NCI-H524 treated with DMSO at 0.1 percent for 48 hours (cell line): ENCODE results near the gene RIOK1.
"Not testable (repeated sequence)": the region's sequence is repeated elsewhere in the genome, so short reads cannot be mapped to it uniquely, and the experiment has no call there.

Experiments used
- DNase-seq: peaks from one replicate; lab custom pipeline; 2025; lab: John Stamatoyannopoulos, UW

RIOK1 gene

DNA sequence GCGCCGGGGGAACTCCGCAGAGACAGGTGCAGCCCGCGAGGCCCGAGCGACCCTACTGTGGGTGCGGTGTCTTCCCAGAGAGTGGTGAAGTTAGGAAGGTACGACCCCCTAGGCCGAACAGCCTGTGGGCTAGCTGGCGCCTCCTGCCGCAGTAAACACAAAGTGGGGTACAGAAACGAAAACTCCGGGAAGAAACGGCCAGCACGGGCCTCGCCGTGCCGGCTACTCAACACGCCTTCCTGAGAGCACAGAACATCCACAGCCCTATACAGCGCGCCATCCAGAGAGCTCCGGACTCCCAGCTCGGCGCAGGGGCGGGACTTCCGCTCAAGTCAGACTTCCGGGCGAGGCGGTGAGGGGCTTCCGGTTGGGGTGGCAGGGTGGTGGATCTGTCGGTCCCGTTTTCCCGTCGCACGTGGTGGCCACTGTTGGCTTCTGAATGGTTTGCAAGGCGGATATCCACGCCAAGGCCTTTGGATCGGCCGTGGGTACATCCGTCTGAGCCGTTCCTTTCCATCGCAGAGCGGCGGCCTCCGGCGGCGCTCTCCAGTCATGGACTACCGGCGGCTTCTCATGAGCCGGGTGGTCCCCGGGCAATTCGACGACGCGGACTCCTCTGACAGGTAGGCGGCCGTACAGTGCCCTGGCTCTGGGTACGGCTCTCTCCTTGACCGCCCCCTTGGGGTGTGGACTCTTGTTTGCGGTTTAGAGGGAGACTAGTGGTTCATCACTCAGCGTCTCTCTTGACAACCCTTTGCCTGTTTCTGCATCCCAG lies at the start of gene RIOK1, which contains the start of gene CAGE1:
Gene RIOK1, plus strand, starts transcription at position 358 of the 775 bp plus-strand sequence. Its CDS starts 195 bp downstream, at position 553.
Gene CAGE1, minus strand, starts transcription at position 292 of the 775 bp plus-strand sequence. CDS start 2,569 bp downstream, outside the sequence.
- peak; percentile 61 for DNase-seq

DNA sequence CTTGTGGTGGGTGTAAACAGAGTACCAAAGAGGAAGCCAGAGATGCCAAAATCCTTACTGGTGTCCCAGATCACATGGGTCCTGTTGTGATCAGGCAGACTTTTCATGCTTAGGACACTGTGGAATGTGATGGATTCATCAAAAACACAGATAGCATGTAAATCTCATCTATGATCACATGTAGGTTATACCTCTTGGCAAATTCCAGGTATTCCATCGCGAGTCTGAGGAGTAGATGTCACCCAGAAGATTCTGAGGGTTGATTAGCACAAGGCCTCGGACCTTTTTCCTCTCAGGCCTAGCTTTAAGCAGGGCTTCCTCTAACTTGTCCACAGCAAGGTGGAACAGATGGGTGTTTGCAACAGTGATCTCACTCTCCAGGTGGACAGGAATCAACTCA lies 48.3 kb upstream of the RIOK1 start:
- DNase-seq = no peak

DNA sequence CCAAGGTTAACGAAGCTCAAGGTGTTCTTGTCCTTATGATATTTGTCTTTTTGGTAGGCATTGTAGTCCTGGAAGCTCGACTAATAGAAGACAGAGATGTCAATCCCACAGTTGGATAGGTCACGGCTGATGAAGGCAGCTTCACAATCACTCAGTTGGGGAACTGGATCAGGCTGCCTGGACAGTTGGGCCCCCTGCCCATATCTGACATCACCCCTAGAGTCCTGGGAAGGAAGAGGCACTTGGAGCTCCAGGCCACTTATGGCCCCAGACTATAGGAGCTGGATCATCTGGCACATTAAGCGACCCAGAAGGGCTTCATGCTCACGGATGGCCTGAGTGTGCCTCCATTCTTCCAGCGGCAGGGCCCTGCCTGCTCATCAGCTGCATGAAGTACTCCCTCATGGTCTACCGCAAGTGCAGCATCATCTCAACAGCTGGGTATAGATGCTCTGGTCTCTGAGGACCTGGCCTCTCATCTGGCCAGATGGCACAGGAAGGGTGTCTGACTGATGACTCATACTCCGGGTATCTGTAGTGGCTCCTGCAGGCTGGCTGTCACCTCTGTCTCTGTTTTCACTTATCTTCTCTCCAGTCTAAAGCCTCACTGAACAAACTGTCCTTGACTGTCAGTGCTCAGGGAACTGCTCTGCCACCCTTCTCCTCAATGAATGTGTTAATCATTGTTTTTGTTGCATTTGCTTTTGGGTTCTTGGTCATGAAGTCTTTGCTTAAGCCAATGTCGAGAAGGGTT lies 47.4 kb upstream of the RIOK1 start:
- DNase-seq = peak; percentile 61

DNA sequence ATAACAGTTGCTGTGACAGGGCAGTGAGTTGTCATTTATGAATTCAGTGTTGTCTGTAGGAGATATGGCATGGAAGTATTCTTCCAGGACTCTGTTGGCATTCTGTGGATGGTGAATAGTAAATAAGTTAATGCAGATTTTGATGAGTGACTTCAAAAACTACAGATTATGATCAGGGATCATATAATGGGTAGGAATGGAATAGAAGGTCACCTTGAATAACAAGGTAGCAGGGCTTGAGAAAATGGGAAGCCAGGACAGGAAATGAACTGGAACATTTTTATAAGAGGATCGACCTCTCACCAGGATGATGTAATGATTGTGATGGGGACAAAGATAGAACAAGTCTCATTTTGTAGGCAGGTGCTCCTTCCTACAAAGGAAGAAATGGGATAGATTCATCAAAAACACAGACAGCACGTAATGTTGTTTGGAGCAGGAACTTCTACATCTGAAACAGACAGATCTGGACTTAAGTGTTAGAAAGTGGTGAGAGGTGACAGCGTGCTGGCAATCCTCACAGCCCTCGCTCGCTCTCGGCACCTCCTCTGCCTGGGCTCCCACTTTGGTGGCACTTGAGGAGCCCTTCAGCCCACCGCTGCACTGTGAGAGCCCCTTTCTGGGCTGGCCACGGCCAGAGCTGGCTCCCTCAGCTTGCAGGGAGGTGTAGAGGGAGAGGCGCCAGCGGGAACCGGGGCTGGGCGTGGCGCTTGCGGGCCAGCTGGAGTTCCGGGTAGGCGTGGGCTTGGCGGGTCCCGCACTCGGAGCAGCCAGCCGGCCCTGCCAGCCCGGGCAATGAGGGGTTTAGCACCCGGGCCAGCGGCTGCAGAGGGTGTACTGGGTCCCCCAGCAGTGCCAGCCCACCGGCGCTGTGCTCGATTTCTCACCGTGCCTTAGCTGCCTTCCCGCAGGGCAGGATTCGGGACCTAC lies 45.8 kb upstream of the RIOK1 start:
- DNase-seq = no peak

DNA sequence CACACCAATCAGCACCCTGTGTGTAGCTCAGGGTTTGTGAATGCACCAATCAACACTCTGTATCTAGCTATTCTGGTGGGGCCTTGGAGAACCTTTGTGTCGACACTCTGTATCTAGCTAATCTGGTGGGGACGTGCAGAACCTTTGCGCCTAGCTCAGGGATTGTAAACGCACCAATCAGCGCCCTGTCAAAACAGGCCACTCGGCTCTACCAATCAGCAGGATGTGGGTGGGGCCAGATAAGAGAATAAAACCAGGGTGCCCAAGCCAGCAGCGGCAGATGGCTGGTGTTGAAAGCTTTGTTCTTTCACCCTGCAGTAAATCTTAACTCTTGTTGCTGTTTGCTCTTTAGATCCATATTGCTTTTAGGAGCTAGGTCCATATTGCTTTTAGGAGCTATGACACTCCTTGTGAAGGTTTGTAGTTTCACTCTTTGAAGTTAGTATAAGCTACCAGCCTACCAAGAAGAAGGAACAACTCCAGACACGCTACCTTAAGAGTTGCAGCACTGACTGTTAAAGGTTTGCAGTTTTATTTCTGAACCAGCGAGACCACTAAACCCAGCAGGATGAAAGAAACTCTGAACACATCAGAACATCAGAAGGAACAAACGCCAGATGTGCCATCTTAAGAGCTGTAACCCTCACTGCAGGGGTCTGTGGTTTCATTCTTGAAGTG lies 44.7 kb upstream of the RIOK1 start:
- not testable (repeated sequence) for DNase-seq

DNA sequence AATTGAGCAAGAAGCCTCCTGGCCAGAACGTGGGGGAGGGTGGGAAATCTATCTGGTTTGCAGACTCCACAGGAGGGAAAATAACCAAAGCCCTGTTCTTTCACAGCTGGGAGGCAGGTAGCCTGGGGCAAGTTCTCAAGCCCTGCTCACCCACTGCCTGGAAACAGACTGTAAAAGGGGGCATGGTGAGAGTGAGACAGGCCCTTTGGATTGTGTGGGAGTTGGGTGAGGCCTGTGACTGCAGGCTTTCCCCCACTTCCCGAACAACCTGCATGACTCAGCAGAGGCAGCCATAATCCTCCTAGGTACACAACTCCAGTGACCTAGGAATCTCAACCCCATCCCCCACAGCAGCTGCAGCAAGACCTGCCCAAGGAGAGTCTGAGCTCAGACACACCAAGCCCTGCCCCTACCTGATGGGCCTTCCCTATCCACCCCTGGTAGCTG lies 42.0 kb upstream of the RIOK1 start:
- not testable (repeated sequence) for DNase-seq

DNA sequence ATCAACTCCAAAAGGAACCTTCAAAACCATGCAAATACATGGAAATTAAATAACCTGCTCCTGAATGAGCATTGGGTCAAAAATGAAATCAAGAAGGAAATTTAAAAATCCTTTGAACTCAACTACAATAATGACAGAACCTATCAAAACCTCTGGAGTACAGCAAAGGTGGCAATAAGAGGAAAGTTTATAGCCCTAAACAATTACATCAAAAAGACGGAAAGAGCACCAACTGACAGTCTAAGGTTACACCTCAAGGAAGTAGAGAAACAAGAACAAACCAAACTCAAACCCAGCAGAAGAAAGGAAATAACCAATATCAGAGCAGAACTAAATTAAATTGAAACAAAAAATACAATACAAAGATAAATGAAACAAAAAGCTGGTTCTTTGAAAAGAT lies 39.0 kb upstream of the RIOK1 start:
- not testable (repeated sequence) for DNase-seq

DNA sequence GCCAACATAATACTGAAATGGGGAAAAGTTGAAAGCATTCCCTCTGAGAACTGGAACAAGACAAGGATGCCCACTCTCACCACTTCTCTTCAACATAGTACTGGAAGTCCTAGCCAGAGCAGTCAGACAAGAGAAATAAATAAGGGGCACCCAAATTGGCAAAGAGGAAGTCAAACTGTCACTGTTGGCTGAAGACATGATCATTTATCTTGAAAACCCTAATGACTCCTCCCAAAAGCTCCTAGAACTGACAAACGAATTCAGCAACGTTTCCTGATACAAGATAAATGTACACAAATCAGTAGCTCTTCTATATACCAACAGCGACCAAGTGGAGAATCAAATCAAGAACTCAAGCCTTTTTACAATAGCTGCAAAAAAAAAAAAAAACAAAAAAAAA lies 37.7 kb upstream of the RIOK1 start:
- DNase-seq = not testable (repeated sequence)

DNA sequence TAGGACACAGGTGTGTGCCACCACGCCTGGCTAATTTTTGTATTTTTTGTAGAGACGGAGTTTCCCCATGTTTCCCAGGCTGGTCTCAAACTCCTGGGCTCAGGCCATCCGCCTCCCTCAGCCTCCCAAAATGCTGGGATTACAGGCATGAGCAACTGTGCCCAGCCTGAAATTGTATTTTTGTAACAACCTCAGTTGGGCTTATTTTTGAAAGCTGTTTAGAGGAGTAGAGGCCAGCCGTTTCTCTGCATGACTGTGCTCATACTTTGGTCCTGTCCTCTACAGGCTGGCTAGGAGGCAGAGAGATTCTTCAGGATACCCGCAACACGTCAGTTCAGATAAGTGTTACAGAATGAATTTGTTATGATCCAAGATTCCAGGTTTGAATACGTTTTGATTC lies 22.2 kb upstream of the RIOK1 start:
- DNase-seq = no peak

DNA sequence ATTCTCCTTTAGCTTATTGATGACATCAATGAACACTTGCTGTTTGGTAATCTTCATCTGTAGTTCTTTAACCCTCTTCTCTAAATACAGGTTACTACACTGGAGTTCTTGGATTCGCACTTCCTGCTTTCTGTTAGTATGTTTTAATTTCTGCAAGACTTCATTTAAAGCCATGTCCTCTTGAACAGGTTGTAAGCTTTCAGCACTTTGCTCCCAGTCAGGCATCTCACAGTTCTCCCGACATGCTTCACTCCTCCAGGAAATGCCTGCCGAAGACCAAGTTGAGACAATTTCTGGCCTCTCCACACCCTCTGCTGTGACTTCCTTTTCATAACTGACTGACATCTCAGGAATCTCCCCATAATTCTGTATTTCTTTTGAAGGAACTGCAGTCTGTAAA lies 15.9 kb upstream of the RIOK1 start:
- no peak for DNase-seq

DNA sequence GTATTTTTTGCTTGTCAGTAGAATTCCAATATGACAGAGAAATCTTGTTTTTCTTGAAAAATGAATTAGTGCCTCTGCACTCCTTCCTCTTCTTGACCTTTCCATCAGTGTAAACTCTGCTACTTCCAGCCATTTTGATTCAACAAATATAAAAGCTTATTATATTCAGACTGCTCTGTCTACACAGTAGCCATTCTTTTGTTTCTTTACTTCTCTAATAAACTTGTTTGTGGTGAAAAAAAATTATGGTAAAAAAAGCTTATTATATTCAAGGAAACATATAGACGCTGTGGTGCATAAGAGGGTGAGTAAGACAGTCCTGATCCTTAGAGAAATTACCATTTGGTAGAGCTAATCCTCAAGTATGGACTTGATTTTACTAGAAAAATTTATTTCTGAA lies 11.6 kb upstream of the RIOK1 start:
- no peak for DNase-seq

DNA sequence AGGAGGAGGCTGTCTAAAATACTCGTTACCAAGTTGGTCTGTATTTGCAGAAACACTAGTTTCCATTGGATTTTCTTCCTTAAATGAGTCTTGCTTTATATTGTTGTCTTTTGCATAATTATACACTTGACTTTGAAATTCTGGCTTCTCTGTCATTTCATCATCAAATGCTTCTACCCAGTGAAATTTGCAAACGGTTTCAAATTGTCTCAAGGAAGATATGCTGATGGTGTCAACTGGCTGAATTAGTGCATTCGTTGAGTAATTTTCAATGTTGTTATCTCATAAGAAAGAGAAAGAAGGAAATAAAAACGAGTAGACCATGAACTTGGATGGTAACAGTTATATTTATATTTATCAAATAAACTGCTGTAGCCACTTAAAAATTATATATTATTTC lies 10.9 kb upstream of the RIOK1 start:
- no peak for DNase-seq

DNA sequence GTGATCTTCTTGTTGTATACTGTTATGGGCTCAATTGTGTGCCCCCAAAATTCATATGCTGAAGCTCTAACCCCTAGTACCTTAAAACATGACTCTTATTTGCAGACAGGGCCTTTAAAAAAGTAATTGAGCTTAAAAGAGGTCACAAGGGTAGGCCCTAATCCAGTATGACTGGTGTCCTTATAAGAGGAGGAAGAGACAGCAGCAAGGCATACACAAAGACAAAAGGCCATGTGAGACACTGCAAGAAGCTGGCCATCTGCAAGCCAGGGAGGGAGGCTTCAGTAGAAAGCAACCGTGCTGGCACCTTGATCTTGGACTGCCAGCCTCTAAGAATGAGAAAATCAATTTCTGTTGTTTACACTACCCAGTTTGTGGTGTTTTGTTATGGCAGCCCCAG lies 8.5 kb upstream of the RIOK1 start:
- no peak for DNase-seq

DNA sequence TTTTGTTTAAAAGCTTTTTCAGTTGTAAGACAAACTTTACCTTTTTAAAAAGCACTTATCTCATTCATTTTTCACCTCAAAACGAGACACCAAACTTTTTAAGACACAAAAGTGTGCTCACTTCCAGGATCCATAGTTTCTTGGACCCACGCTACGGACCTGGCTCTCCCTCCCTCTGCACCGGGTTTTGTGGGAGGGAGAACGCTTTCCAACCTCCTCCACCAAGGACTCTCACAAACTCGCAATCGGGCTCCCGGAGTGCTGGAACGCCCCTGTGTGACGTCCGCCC lies 502 bp upstream of the RIOK1 start:
- no peak for DNase-seq

DNA sequence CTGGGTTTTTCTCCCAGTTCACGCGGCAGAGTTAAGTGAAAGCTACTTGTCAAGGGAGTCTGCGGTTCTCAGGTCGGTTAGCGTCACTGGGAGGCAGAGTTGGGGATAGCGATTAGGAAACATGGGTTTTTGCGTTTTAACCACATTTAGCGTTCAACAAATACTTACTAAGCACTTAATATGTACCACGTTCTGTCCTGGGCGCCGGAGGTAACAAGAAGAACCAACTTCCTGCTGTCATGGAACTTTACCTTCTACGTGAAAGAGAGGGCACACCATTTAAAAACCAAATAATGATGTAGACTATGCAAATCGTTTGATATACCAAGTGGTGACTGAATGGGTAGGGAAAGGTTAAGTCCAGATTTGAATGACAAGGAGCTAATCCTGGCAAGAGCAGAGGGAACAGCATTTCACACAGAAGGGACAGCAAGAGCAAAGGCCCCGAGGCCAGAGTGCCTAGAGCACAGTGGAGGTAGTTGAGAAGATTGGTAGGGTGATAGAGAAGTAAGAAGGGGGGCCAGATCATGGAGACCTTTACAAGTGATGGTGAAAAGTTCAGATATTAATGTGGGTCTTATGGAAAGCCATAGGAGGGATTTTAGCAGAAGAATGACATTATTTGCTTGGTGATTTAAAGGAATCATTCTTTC lies 744 bp downstream of the RIOK1 start:
- no peak for DNase-seq

DNA sequence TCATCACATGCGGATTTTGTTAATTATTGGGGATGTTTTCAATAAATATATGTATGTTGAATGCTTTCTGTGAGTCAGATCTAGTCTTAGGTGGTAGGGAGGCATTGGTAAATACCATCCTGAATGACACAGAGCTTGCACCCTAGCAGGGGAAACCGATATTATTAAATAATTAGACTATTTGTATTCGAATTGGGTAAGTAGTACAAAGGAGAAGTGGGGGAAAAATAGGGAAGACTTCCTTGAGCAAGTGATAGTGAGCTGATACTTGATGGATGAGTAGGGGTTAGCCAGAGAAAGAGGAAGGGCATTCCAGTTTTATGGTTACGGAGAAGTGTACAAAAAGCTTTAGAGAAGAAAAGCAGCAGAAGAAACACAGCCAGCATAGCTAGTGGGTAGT lies 1.5 kb downstream of the RIOK1 start:
- no peak for DNase-seq

DNA sequence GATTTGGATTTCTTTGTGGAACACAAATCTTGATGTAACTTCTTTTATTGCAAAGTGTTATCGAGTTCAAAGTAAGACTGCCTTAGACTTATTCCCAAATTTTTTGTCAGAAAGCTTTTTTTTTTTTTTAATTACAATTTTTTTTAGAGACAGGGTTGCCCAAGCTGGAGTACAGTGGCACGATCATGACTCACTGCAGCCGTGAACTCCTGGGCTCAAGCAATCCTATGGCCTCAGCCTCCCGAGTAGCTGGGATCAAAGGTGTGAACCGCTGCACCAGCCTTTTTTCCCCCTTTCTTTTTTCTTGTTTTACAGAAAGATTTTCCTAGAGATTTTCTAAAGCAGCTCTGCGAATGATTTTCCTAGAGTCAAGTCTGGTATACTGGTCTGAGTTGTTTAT lies 2.8 kb downstream of the RIOK1 start:
- DNase-seq = no peak

DNA sequence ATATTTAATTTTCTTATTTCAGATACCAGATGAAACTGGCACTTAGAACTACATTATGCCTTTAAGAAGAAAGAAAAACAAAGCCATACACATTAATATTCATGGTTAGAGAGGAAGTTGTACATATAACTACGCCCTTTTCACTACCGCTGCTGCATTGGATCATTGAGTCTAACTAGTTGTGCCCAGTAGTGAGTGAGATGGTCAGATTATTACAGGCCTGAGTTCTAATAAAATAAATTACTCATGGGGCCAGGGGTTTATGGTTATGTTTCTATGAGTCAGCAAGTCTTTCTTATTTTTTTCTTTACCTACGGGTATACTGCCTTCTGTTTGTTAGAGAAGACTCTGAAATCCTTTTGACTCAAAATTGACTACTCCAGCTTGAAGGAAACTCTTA lies 11.5 kb downstream of the RIOK1 start:
- no peak for DNase-seq

DNA sequence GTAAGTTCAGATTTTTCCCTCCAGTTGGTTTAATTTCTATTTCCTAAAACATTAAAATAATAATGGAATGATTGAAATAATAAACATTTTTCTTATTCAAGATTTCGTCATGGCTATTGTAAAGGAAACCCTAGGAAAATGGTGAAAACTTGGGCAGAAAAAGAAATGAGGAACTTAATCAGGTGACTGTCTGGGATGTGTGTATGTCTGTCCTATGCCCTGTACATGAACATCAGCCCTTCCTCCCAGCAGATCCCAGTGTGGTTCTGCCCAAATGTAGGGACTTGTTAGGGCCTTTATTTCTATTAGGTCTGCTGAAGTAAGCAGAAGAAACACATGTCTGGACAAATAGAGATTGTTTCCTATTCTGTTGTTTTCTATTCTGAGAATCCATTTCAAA lies 13.1 kb downstream of the RIOK1 start:
- no peak for DNase-seq

DNA sequence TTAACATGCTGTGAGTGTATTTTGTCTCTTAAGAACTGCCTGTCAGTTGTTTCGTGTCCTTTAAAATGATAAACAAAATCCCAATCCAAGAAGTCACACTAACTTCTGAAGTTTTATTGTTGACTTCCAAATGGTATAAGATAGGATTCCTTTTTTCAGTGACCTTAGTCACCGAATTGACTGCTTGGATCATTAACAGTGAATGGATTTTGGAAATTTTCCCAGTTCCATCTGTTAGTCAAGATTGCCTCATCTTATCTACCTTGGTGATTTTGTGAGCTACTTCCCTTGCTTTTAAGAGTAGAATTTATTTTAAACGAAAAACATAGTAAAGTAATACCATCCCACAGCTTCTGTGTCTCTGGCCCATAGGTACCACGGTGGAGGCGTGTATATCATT lies 14.9 kb downstream of the RIOK1 start:
- DNase-seq = no peak

DNA sequence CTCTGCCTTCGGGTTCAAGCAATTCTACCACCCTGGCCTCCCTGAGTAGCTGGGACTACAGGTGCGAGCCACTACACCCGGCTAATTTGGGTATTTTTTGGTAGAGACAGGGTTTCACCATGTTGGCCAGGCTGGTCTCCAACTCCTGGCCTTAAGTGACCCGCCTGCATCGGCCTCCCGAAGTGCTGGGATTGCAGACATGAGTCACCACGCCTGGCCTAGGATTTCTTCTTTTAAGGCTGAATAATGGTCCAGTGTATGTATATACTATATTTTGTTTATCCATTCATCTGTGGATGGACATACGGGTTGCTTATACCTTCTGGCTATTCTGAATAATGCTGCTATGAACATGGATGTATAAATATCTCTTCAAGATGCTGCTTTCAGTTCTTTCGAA lies 17.1 kb downstream of the RIOK1 start:
- no peak for DNase-seq
